K562 (cell line): ENCODE results near the gene SLC1A5. TPM values are rescaled to one million over a fixed set of nuclear protein-coding genes. Genes with fewer than 3 reads are reported as not detected.

Experiments
- ATAC-seq: fragments of 200-7000 bp; cut with Tn5 transposase; 3 replicates; pipeline ENCODE4 v1.9.1; 2020; ENCODE audit warnings: moderate library complexity
- BruUV-seq: library from RNA; stranded (reverse); fragments of 400-500 nt; replicated peaks from 2 replicates; lab custom pipeline; 2021; lab: Mats Ljungman, UMichigan
- CTCF ChIA-PET: fragments of 300-600 bp; formaldehyde crosslinking; extraction: SDS; loops from one replicate; lab custom pipeline; 2021; ENCODE audit warnings: low intra/inter-chr PET ratio; lab: Yijun Ruan, JAX
- POLR2A ChIA-PET: fragments of 300-600, 350-650 bp; sonication (Branson Sonifier 250); formaldehyde crosslinking; extraction: SDS; loops from one replicate; lab custom pipeline; 2021; ENCODE audit warnings: antibody characterized with exemption, inconsistent platforms; lab: Yijun Ruan, JAX
- DNase-seq, 4 experiments: peaks; one replicate each; pipeline versions ENCODE4 v3.0.0 to v3.0.0-alpha.2; 2011 to 2018; ENCODE audit warnings: low spot score in 3 of 4, mixed read lengths in 3 of 4; ENCODE audit errors: extremely low read depth in 1 of 4
- FAIRE-seq: peaks from 2 replicates; lab custom pipeline; 2011; peaks lifted over from hg19 to GRCh38; lab: Jason Lieb, UNC
- H2AFZ ChIP-seq: 2 replicates; pipeline ENCODE4 v1.6.0; 2011; ENCODE audit warnings: low read depth, low read length, control low read depth, inconsistent platforms
- H3K27ac ChIP-seq: fragments of 200-600 bp; 3 replicates; pipeline ENCODE4 v1.8.0; 2011; ENCODE audit warnings: low read depth, mild to moderate bottlenecking, control low read depth, inconsistent platforms, low read length, moderate library complexity, mixed read lengths; ENCODE audit errors: extremely low read depth
- H3K27me3 ChIP-seq, 2 experiments: fragments of 300-600 bp in 1 of 2; 2 replicates in 1 of 2; 3 replicates in 1 of 2; pipeline versions ENCODE4 v1.6.0 to v1.8.0; 2011; ENCODE audit warnings: inconsistent platforms in 2 of 2, low read length in 2 of 2, mild to moderate bottlenecking in 1 of 2, mixed read lengths in 1 of 2, moderate library complexity in 1 of 2; ENCODE audit not compliant: control insufficient read depth in 2 of 2, insufficient read depth in 2 of 2
- H3K36me3 ChIP-seq: fragments of 300-600 bp; 3 replicates; pipeline ENCODE4 v1.8.0; 2011; ENCODE audit warnings: mild to moderate bottlenecking, low read length, inconsistent platforms; ENCODE audit not compliant: control insufficient read depth, insufficient read depth
- H3K4me1 ChIP-seq, 2 experiments: fragments of 200-600 bp in 1 of 2; replicated peaks in 1 of 2; 2 replicates in 1 of 2; 3 replicates in 1 of 2; pipeline versions ENCODE4 v1.5.1 to v1.8.0; 2011; ENCODE audit warnings: inconsistent platforms in 2 of 2, low read length in 2 of 2, mild to moderate bottlenecking in 1 of 2, mixed read lengths in 1 of 2, moderate library complexity in 1 of 2; ENCODE audit not compliant: control insufficient read depth in 2 of 2, insufficient read depth in 2 of 2
- H3K4me2 ChIP-seq: 2 replicates; pipeline ENCODE4 v1.6.1; 2011; ENCODE audit warnings: low read length, control low read depth, inconsistent platforms, mixed read lengths; ENCODE audit not compliant: insufficient read depth
- H3K4me3 ChIP-seq: fragments of 200-600 bp; sonication (generic), shearing (Covaris generic); 2 replicates; pipeline ENCODE4 v1.5.1; 2016; ENCODE audit warnings: control low read depth, inconsistent platforms
- H3K79me2 ChIP-seq: fragments of 200-600 bp; 3 replicates; pipeline ENCODE4 v1.8.0; 2011; ENCODE audit warnings: low read length, inconsistent platforms; ENCODE audit not compliant: control insufficient read depth, insufficient read depth
- H3K9ac ChIP-seq, 2 experiments: 2 replicates each; pipeline versions ENCODE4 v1.6.0 to v1.6.1; 2011; ENCODE audit warnings: low read depth in 2 of 2, low read length in 2 of 2, control low read depth in 1 of 2, inconsistent platforms in 1 of 2, mild to moderate bottlenecking in 1 of 2, mixed read lengths in 1 of 2; ENCODE audit not compliant: insufficient read depth in 1 of 2
- H3K9me1 ChIP-seq: one replicate; pipeline ENCODE4 v1.6.0; 2011; ENCODE audit warnings: inconsistent platforms, mild to moderate bottlenecking, low read length, moderate library complexity; ENCODE audit not compliant: control insufficient read depth, insufficient read depth
- H3K9me3 ChIP-seq: replicated peaks from 2 replicates; pipeline ENCODE4 v1.5.1; 2011; ENCODE audit warnings: low read depth, low read length, inconsistent platforms; ENCODE audit not compliant: control insufficient read depth, insufficient read depth
- H4K20me1 ChIP-seq: replicated peaks from 2 replicates; pipeline ENCODE4 v1.6.1; 2011; ENCODE audit warnings: low read length, inconsistent platforms, mixed read lengths; ENCODE audit not compliant: control insufficient read depth, insufficient read depth
- CBFA2T2 ChIP-seq: fragments of 450-650 bp; conservative IDR thresholded peaks from 2 replicates; pipeline ENCODE4 v1.6.1; 2017; ENCODE audit warnings: mild to moderate bottlenecking
- STAT5B ChIP-seq: fragments of 250-450 bp; sonication (Bioruptor Pico); IDR thresholded peaks from 2 replicates; pipeline ENCODE4 v1.8.0; 2021; ENCODE audit warnings: mild to moderate bottlenecking, inconsistent platforms
- ZBTB33 ChIP-seq: sonication (generic); formaldehyde crosslinking; IDR thresholded peaks from 2 replicates; pipeline ENCODE4 v1.8.1; 2023; ENCODE audit warnings: mild to moderate bottlenecking, missing genetic modification reagents
- WGBS: fragments of 100-300 bp; shearing (Covaris generic); methylation state at CpG from one replicate; pipeline ENCODE4 v1.1.6; 2016; ENCODE audit warnings: low coverage, mixed read lengths; ENCODE audit not compliant: insufficient coverage; ENCODE audit errors: missing lambda C conversion rate; 5-methylcytosine and 5-hydroxymethylcytosine counted together
- in situ Hi-C: fragments of 300-500 bp; cut with MboI; formaldehyde crosslinking; loops from 4 replicates; pipeline ENCODE4 v1.15.0; 2018; ENCODE audit warnings: inconsistent platforms, mixed read lengths
- intact Hi-C: fragments of 100-400 bp; cut with micrococcal nuclease; formaldehyde crosslinking; loops from 2 replicates; pipeline ENCODE4 v1.14.2; 2022
- polyA plus RNA-seq, 8 experiments: library from polyadenylated mRNA; depleted of rRNA in 4 of 8; stranded (reverse) in 5 of 8; unstranded in 3 of 8; fragments of >200 nt; fragmentation: Nextera tagmentation in 2 of 8; fragmentation: Illumina TruSeq in 1 of 8; extraction: Ambion mirVana in 2 of 8; extraction: Trizol in 1 of 8; gene quantifications; 2 replicates each; pipeline versions ENCODE4 v1.2.1 to v1.2.3, GENCODE V29; 2011 to 2014; ENCODE audit warnings: inconsistent platforms in 1 of 8, missing spikeins in 1 of 8
- total RNA-seq, 7 experiments: library from RNA; depleted of rRNA in 6 of 7; stranded (reverse); fragments of >200 nt in 6 of 7; fragmentation: Illumina TruSeq in 2 of 7; extraction: Trizol in 2 of 7; gene quantifications; 2 replicates each; pipeline versions ENCODE4 v1.2.1 to v1.2.3, GENCODE V29; 2011 to 2021; ENCODE audit warnings: low replicate concordance in 1 of 7

SLC1A5 gene
- total and polyA plus RNA-seq, 9 of the 15 experiments (the other 6 are each of a cell fraction or from before 2014, with no cell fraction given): 31.2 to 417 (median 134) TPM

GRCh38 chr19:46756544-46756888 is 31.9 kb downstream of the SLC1A5 start:
- TF ChIP-seq STAT5B (CRISPR knock-in tag): no peak
- no peaks in the 10 kb centered on the region for H3K9me1 ChIP-seq
- in situ Hi-C loops (loop anchor here (10.0 kb wide), 1 partner anchor 238 kb away; no protein-coding TSS in a partner anchor), intact Hi-C loops (loop anchor here (2.0 to 5.0 kb wide), 2 partner anchors 71 to 234 kb away; no protein-coding TSS in a partner anchor)
- no peaks in the 10 kb centered on the region for H3K9me3 ChIP-seq
- H3K4me3 ChIP-seq: no peak overlapping the region
- peaks cover 9% of the 10 kb centered on the region; the same call in 2 of the 3 replicates for H3K36me3 ChIP-seq
- H3K27me3 ChIP-seq: no peaks in the 10 kb centered on the region
- H3K4me1 ChIP-seq: peaks cover 2 to 13% of the 10 kb centered on the region in 2 experiments; a peak in 4 of 5 replicates
- no peaks in the 10 kb centered on the region for H3K79me2 ChIP-seq
- H2AFZ ChIP-seq: no peak overlapping the region
- no peak overlapping the region for H3K4me2 ChIP-seq
- WGBS: 88% methylated on average over 24 of the region's 30 CpGs
- no peak overlapping the region for H3K9ac ChIP-seq
- DNase-seq (no peak), ATAC-seq (no peak), FAIRE-seq (no peak)
- peaks cover 3% of the 10 kb centered on the region; the same call in 1 of the 2 replicates for H4K20me1 ChIP-seq
- POLR2A ChIA-PET: interaction anchor here (3.0 kb wide), 1 partner anchor 10 kb away, joined by 11 read pairs; no protein-coding TSS in a partner anchor
- CTCF ChIA-PET: interaction anchor here (0.7 to 2.5 kb wide), 4 partner anchors 69 to 235 kb away, joined by 3 to 42 read pairs (median 4); no protein-coding TSS in a partner anchor
- no peak overlapping the region for H3K27ac ChIP-seq
- BruUV-seq: no TSS peak

- intact Hi-C loops: loop anchor here (2.0 to 5.0 kb wide), 2 partner anchors 71 to 235 kb away; no protein-coding TSS in a partner anchor
- 96% methylated on average over 22 of the region's 86 CpGs for WGBS
- no peak overlapping the region for H3K27ac ChIP-seq
- FAIRE-seq (no peak), ATAC-seq (no peak), DNase-seq (no peak)
- H3K9me3 ChIP-seq: no peaks in the 10 kb centered on the region
- no peaks in the 10 kb centered on the region for H3K27me3 ChIP-seq
- H3K79me2 ChIP-seq: no peaks in the 10 kb centered on the region
- H3K36me3 ChIP-seq: peaks cover 9% of the 10 kb centered on the region; the same call in 2 of the 3 replicates
- peak; percentile 83 for TF ChIP-seq ZBTB33 (CRISPR knock-in tag)
- TF ChIP-seq CBFA2T2: no peak
- H3K9ac ChIP-seq: no peak overlapping the region
- CTCF ChIA-PET: interaction anchor here (1.2 kb wide), 1 partner anchor 70 kb away, joined by 3 read pairs; no protein-coding TSS in a partner anchor
- H2AFZ ChIP-seq: no peak overlapping the region
- in situ Hi-C loops: loop anchor here (10.0 kb wide), 1 partner anchor 239 kb away; no protein-coding TSS in a partner anchor
- peaks cover 3% of the 10 kb centered on the region; the same call in 1 of the 2 replicates for H4K20me1 ChIP-seq
- BruUV-seq: no TSS peak
- no peak overlapping the region for H3K4me2 ChIP-seq
- POLR2A ChIA-PET: interaction anchor here (3.0 kb wide), 1 partner anchor 11 kb away, joined by 11 read pairs; no protein-coding TSS in a partner anchor
- H3K4me1 ChIP-seq: peaks cover 2 to 13% of the 10 kb centered on the region in 2 experiments; a peak in 4 of 5 replicates
- no peak overlapping the region for H3K4me3 ChIP-seq
- H3K9me1 ChIP-seq: no peaks in the 10 kb centered on the region
Measured at GRCh38 chr19:46755853-46756543, 32.4 kb downstream of the SLC1A5 start.
